ENCODE measurements around the gene VCX2. TPM values are rescaled to one million over a fixed set of nuclear protein-coding genes. Genes with fewer than 3 reads are reported as not detected.
"Not testable (repeated sequence)": the region's sequence is repeated elsewhere in the genome, so short reads cannot be mapped to it uniquely, and the experiment has no call there.

Gene VCX2
- not detected in 2 replicates for total RNA-seq
- not detected in 2 replicates for polyA plus RNA-seq
- not detected in 2 replicates for polyA plus RNA-seq (2011; cell fraction: cytosol; rRNA removed)
- not detected in 2 replicates for polyA plus RNA-seq (2011; cell fraction: nucleus; rRNA removed)
- not detected in 2 replicates for polyA plus RNA-seq (2012)
- polyA minus RNA-seq = not detected in 2 replicates
- polyA minus RNA-seq (2011; cell fraction: cytosol; rRNA and poly(A)+ RNA removed) = not detected
- polyA minus RNA-seq (2011; cell fraction: nucleus; rRNA and poly(A)+ RNA removed) = not detected in 2 replicates
- Bru-seq, nascent RNA = not detected
- BruChase-seq, experiment 1, labeled RNA remaining after a 6-hour chase = not detected
- BruChase-seq, experiment 2, labeled RNA remaining after a 2-hour chase = not detected
- long read RNA-seq = 0 reads

GRCh38 chrX:8171169-8171568 lies at the start of gene VCX2:
VCX2 (minus strand) TSS chrX:8171267; CDS start chrX:8170643, 624 bp downstream.
- dilution Hi-C loops (cut with MboI; ENCODE audit: extremely low pct_ligation_motif_present, low sequenced_read_pairs); CTCF ChIA-PET; DNase-seq (ENCODE audit: low read depth, low spot score): not testable (repeated sequence)

GRCh38 chrX:8204943-8205342 lies 33.9 kb upstream of the VCX2 start:
- Histone ChIP-seq H3K4me1 (ENCODE audit: control insufficient read depth, extremely low read depth, insufficient read depth, low read length) (no peaks in the 10 kb centered on the region), H3K36me3 (ENCODE audit: control insufficient read depth in 2 of 2, extremely low read depth in 1 of 2, insufficient read depth in 2 of 2, low read length in 2 of 2) (no peaks in the 10 kb centered on the region), H3K27ac (ENCODE audit: insufficient read depth, low read depth, low read length) (no peak overlapping the region), H3K4me3 (replicated peaks in 1 of 3; ENCODE audit: insufficient read depth in 1 of 3, low read depth in 1 of 3, low read length in 3 of 3) (no peak overlapping the region), H2AFZ (ENCODE audit: low read depth, low read length) (no peak overlapping the region), H3K9ac (replicated peaks; ENCODE audit: extremely low read depth, insufficient read depth, low read length) (no peak overlapping the region), H3K9me3 (replicated peaks; ENCODE audit: control insufficient read depth, insufficient read depth, low read length) (no peaks in the 10 kb centered on the region), H4K20me1 (replicated peaks; ENCODE audit: control insufficient read depth, extremely low read depth, insufficient read depth, low read length) (no peaks in the 10 kb centered on the region), H3K79me2 (ENCODE audit: control insufficient read depth, insufficient read depth, low read length) (no peaks in the 10 kb centered on the region), H3K9me1 (replicated peaks; ENCODE audit: control insufficient read depth, extremely low read depth, insufficient read depth, low read length) (no peaks in the 10 kb centered on the region), H3K4me2 (ENCODE audit: insufficient read depth, low read length) (no peak overlapping the region), H3K27me3 (ENCODE audit: control insufficient read depth in 2 of 2, insufficient read depth in 2 of 2, low read length in 2 of 2) (no peaks in the 10 kb centered on the region)
- TF ChIP-seq POLR2A (IDR thresholded peaks at IDR 0.05; ENCODE audit: low read depth, low read length) (no peak), MAX (IDR thresholded peaks at IDR 0.05; ENCODE audit: insufficient read depth, insufficient read length) (no peak), EZH2 (IDR thresholded peaks at IDR 0.05; ENCODE audit: borderline replicate concordance, low read depth, low read length, severe bottlenecking) (no peak), GATA2 (IDR thresholded peaks at IDR 0.05; ENCODE audit: insufficient read depth, insufficient read length, low read depth, low read length) (no peak), JUN (IDR thresholded peaks at IDR 0.05; ENCODE audit: borderline replicate concordance, insufficient read depth, insufficient read length, low read depth) (no peak), FOS (IDR thresholded peaks at IDR 0.05; ENCODE audit: borderline replicate concordance, insufficient read depth, low read length) (no peak), CTCF (IDR thresholded peaks at IDR 0.05; ENCODE audit: extremely low read depth in 1 of 2, insufficient read depth in 1 of 2, low read depth in 1 of 2, low read length in 2 of 2) (no peak), MYC (IDR thresholded peaks at IDR 0.05; ENCODE audit: low read depth, low read length) (no peak), POLR2AphosphoS5 (IDR thresholded peaks at IDR 0.05; ENCODE audit: insufficient read depth, low read depth, low read length) (no peak)
- intact Hi-C loops (cut with micrococcal nuclease) = no loop called here
- no TSS peak for BruUV-seq (replicated peaks)
- DNase-seq (ENCODE audit: low read depth, low spot score) (no peak), FAIRE-seq (no peak)
- POLR2A ChIA-PET = no interaction called here
- CTCF ChIA-PET = no interaction called here
- dilution Hi-C loops (cut with MboI; ENCODE audit: extremely low pct_ligation_motif_present, low sequenced_read_pairs) = no loop called here

More at GRCh38 chrX:8171169-8171568, at the start of gene VCX2:
- BruUV-seq (replicated peaks); H3K9me3 ChIP-seq (replicated peaks; ENCODE audit: control insufficient read depth, insufficient read depth, low read length); intact Hi-C loops (cut with micrococcal nuclease); H3K4me1 ChIP-seq (ENCODE audit: control insufficient read depth, extremely low read depth, insufficient read depth, low read length); H3K36me3 ChIP-seq (ENCODE audit: control insufficient read depth in 2 of 2, extremely low read depth in 1 of 2, insufficient read depth in 2 of 2, low read length in 2 of 2); H4K20me1 ChIP-seq (replicated peaks; ENCODE audit: control insufficient read depth, extremely low read depth, insufficient read depth, low read length); H3K79me2 ChIP-seq (ENCODE audit: control insufficient read depth, insufficient read depth, low read length); H3K4me3 ChIP-seq (replicated peaks in 1 of 3; ENCODE audit: insufficient read depth in 1 of 3, low read depth in 1 of 3, low read length in 3 of 3); H3K9ac ChIP-seq (replicated peaks; ENCODE audit: extremely low read depth, insufficient read depth, low read length); H3K27me3 ChIP-seq (ENCODE audit: control insufficient read depth in 2 of 2, insufficient read depth in 2 of 2, low read length in 2 of 2); POLR2A ChIA-PET; FAIRE-seq; H3K9me1 ChIP-seq (replicated peaks; ENCODE audit: control insufficient read depth, extremely low read depth, insufficient read depth, low read length); H3K4me2 ChIP-seq (ENCODE audit: insufficient read depth, low read length); H3K27ac ChIP-seq (ENCODE audit: insufficient read depth, low read depth, low read length); H2AFZ ChIP-seq (ENCODE audit: low read depth, low read length): not testable (repeated sequence)

Measured in endothelial cell of umbilical vein (primary cell).